ENCODE results near the gene WDR41.
"Not testable (repeated sequence)": the region's sequence is repeated elsewhere in the genome, so short reads cannot be mapped to it uniquely, and the experiment has no call there.

Gene WDR41, protein sequence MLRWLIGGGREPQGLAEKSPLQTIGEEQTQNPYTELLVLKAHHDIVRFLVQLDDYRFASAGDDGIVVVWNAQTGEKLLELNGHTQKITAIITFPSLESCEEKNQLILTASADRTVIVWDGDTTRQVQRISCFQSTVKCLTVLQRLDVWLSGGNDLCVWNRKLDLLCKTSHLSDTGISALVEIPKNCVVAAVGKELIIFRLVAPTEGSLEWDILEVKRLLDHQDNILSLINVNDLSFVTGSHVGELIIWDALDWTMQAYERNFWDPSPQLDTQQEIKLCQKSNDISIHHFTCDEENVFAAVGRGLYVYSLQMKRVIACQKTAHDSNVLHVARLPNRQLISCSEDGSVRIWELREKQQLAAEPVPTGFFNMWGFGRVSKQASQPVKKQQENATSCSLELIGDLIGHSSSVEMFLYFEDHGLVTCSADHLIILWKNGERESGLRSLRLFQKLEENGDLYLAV
- total RNA-seq = 6.8 to 9.9 (median 7.0) reads per million in 4 donors

GRCh38 chr5:77491783-77492652 lies at the start of gene WDR41:
WDR41 (minus strand) TSS chr5:77492316; CDS start chr5:77492220, 96 bp downstream.
- DNase-seq = peak; percentile 61 to 88 (median 77)

GRCh38 chr5:77531297-77531696 lies 39.2 kb upstream of the WDR41 start:
- no peak for DNase-seq

DNA sequence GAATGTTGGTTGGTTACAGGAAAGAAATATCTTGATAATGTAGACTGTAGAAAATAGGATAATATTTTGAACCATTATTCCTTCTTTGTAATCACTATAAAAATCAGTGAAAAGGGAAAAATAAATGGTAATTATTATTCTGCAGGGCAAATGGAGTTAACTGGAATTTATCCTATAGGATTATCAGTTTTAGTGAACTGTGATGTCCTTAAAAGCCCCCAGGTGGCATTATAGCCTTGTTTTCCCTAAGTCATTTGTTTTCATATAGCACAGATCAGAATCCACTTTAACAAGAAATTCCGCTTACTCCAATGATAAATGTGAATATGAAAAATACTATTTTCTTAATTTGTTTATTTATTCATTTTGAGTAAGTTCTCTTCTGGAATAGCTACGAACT lies 26.2 kb upstream of the WDR41 start:
- DNase-seq = no peak

DNA sequence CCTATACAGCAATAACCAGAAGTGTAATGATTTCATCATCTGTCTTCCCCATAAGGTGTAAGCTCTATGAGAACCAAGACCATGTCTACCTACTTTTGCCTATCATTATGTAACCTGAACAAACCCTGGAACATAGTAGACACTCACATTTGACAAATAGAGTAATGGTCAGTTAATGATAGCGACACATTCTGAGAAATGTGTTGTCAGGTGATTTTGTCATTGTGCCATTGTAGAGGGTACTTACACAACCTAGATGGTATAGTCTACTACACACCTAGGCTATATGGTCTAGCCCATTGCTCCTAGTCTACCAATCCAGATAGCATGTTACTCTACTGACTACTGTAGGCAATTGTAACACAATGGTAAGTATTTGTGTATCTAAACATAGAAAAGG lies 22.3 kb upstream of the WDR41 start:
- DNase-seq = no peak

GRCh38 chr5:77513321-77513720 lies 21.2 kb upstream of the WDR41 start:
- no peak for DNase-seq

- DNase-seq = not testable (repeated sequence)
These were observed 9.0 kb upstream of the WDR41 start for GRCh38 chr5:77501132-77501531.

GRCh38 chr5:77499973-77500372 lies 7.9 kb upstream of the WDR41 start:
- no peak for DNase-seq

DNA sequence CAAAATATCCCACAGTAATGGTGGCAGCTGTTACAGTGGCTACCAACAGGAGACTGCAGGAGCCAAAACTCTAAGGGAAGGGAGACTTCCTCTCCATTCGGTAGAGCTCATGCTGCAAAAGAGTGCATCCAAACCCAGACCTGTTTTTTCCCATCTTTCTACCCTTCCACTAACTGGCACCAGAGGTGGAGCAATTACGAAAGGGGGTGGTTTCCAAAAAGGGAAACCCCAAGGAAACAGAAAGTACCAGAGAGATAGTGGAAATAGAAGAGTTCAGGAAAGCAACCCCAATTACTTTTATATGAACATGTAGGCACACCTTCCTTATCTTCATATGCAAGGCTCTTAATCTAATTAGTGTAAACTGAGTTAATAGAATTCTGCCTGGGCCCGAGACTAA lies 7.3 kb upstream of the WDR41 start:
- DNase-seq = no peak

GRCh38 chr5:77498952-77499351 lies 6.8 kb upstream of the WDR41 start:
- no peak for DNase-seq

DNA sequence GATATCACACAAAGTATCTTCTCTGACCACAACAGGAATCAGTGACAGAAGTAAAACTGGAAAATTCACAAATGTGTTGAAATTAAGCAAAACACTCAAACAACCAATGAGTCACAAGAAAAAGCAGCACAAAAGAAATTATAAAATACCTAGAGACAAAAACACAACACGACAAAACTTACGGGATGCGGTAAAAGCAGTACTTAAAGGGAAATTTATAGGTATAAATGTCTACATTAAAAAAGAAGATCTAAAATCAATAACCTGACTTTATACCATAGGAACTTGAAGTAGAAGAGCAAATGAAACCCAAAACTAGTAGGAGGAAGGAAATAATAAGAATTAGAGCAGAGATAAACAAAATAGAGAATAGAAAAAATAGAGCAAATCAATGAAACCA lies 2.8 kb upstream of the WDR41 start:
- no peak for DNase-seq

GRCh38 chr5:77492653-77493000 lies 511 bp upstream of the WDR41 start:
- no peak for DNase-seq

DNA sequence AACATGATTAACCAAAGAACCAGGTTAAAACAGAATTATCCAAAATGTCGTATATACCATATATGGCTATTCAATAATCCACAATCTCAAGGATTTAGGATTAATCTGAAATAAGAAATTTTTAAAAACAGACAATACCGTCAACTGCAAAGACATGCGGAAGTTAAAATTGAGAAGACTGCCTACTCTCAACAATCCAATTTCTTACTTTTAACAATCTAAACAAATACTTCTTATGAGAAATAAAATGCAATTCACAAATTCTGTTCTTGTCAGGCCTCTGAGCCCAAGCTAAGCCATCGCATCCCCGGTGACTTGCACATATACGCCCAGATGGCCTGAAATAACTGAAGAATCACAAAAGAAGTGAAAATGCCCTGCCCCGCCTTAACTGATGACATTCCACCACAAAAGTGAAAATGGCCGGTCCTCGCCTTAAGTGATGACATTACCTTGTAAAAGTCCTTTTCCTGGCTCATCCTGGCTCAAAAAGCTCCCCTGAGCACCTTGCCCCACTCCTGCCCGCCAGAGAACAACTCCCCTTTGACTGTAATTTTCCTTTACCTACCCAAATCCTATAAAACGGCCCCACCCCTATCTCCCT lies 1.3 kb downstream of the WDR41 start:
- not testable (repeated sequence) for DNase-seq

DNA sequence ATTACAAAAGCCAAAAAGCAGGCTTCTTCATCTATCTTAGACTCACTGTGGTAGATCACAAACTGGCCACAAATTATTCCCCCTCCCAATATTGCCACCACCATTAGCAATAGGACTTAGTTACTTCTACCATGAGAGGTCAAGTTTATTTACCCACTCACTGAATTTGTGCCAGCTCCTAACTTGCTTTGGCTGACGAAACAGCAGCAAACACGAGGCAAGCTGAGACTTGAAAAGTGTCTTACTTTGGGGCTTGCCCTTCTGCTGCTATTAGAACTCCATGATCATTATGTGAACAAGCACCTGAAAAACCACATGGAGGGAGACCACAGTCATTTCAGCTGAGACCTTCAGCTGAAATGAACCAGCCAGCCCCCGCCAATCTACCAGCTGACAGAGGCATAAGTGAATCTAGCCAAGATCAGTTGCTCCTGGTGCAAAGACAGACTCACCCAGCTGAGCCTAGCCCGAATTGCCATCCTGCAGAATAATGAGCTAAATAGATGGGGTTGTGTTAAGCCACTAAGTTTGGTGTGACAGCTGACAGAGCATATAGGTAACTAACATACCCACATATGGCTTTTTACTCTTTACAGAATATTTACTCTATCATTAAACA lies 5.7 kb downstream of the WDR41 start:
- no peak for DNase-seq

DNA sequence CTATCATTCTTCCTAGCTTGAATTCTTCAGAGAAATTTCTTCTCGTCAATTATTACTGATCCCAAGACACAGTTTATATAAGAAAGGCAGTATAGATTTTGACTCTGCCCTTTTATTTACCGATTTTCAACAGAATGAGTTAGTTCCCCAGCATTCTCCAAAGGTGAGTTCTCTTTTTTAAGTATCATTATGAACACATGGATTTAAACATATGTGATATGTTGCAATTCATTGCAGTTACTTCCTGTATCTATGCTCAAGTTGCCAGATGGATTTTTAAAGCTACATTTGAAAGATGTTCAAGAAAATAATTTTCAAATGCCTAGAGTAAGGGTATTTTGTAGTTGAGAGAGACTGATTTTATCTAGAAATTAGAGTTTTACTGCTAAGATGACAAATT lies 8.4 kb downstream of the WDR41 start:
- DNase-seq = no peak

GRCh38 chr5:77475041-77475440 lies 17.1 kb downstream of the WDR41 start:
- DNase-seq = not testable (repeated sequence)

DNA sequence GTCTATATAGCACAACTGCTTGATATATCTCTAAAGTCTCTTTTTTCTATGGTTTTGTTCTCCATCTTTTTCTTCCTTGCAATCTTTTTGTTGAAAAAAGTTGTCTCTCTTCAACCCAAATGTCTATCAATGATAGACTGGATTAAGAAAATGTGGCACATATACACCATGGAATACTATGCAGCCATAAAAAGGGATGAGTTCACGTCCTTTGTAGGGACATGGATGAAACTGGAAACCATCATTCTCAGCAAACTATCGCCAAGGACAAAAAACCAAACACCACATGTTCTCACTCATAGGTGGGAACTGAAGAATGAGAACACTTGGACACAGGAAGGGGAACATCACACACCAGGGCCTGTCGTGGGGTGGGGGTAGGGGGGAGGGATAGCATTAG lies 23.2 kb downstream of the WDR41 start:
- not testable (repeated sequence) for DNase-seq

- DNase-seq = no peak
These were observed 28.2 kb downstream of the WDR41 start for GRCh38 chr5:77463905-77464304.

DNA sequence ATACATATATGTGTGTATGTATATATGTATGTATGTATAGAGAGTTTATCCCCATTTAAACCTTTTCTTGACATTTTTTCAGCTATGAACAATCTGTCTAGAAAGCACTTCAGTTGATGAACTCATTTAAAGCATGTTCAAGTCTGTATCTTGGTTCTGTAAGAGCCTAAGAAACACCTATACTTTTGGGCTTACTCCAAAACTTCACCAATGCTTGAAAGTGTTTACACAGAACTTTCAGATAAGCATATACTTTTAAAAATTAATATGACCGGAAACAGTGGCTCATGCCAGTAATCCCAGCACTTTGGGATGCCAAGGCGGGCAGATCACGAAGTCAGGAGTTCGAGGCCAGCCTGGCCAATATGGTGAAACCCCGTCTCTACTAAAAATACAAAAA lies 30.8 kb downstream of the WDR41 start:
- DNase-seq = no peak

- no peak for DNase-seq
These were observed 38.0 kb downstream of the WDR41 start for GRCh38 chr5:77454123-77454522.

DNA sequence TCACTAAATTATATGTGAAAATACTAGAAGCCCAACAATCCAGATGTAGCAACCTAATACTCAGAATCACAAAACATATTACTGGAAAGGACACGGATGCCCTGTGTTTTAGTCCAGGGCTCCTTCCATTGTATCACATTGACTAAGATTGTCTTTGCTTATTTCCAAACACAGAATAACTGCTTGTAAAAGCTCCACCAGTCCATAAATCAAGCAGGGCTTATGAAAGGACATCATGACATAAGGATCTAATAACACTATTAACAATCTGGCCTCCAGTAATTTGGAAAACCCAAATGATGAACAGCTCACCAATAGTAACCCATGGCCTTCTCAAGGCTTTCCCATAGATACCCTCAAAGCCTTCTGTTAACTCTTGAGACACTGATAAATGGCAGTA lies 39.8 kb downstream of the WDR41 start:
- DNase-seq = no peak

DNA sequence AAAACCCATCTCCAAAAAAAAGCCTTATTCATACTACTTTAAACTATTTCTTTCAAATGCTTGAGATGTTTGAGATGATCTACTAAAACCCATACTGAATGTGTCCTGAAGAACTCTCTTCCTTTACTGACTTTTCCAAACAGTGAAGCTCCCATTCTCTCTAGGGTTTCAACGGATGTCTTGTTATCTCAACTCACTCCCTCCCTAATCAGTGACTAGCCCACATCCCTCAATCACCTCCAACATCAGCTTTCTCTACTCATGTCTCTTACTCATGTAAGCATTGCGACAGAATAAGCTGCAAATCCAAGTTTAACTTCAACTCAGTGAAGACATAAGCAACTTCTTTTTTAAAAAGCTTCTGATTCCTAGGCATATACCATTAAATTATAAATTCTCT lies 42.1 kb downstream of the WDR41 start:
- no peak for DNase-seq

DNA sequence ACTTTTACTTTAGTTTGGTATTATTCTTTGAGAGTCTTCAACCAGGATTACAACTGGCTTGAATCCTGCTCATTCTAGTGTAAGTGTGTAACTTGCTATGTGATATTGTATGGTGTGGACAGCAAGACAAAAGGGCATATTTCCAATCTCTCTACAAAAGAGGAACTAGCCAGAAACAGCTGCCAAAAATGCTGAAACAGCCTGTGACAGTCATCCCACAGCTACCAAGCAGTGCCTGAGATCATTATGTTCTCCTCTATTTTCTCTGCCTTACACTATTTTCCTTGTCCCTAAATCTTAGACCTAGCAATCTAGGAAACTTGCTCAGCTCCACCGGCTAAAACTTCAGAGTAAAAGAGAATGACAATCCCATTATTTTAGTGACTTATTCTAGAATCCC lies 42.8 kb downstream of the WDR41 start:
- no peak for DNase-seq

DNA sequence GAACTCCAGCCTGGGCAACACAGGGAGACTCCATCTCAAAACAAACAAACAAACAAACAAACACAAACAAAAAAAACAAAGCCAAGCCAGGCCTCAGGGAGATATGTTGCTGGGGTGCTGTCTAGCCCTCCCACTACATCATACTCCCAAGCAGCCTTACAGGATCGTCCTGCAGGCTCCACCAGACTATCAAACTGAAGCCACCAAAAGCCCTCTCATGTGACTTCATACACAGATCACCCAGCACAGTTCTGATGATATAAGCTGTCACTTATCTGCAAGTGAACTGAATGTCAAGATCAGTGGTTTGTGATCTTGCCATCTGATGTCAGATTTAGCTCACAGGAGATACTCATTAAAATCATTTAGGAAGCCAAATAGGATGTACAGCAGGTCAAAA lies 43.3 kb downstream of the WDR41 start:
- no peak for DNase-seq

Data from T-helper 1 cell (primary cell).